Kidney glomerular epithelial cell (primary cell): ENCODE data around the gene IL1R2.
A peak's percentile ranks its signal among the peaks of the same experiment; 100 is the strongest.

ENCODE experiments used
- DNase-seq: peaks from one replicate; lab custom pipeline; 2025; lab: John Stamatoyannopoulos, UW

Gene IL1R2

DNA sequence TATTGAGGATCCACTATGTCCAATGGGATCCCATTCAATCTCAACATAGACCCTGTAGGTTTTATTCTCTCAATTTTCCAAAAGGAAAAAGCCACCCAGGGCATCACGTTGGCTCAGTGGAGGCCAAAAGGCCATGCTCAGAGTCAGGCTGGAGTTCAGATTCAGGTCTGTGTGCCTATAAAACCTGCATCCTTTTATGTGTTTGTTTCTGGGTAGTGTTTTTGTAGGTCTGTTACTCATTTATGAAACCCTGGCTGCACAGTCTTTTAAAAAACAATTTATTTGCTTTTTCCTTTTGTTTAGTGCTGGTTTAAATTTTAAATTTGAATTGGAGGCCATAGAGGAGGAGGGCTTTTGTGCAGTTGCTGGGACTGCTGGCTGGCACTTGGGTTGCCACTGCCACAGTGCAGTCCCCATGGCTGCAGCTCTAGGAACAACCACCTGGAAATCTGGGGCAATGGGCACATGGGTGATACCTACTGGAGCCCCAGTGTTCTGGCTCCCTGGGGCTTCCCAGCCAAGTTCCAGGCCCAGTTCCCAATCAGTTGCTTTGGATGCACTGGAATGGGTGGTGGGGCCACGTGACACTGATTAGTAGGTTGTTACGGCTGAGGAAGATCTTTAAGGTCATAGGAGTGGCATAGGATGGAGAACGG is 31.3 kb downstream of the IL1R2 start:
- no peak for DNase-seq

DNA sequence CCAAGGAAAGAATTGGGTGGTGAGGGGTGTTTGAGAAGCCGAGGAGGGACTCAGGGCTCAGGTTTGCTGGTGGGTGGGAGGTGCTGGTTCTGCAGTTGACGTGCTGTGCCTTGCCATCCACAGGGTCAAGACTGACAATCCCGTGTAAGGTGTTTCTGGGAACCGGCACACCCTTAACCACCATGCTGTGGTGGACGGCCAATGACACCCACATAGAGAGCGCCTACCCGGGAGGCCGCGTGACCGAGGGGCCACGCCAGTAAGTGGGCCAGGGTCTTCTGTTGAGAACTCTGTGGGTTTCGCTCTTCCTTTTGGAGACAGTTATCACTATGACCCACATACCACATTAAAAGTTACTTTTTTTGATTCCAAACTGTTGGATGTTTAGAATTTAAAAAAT is 32.6 kb downstream of the IL1R2 start:
- no peak for DNase-seq

DNA sequence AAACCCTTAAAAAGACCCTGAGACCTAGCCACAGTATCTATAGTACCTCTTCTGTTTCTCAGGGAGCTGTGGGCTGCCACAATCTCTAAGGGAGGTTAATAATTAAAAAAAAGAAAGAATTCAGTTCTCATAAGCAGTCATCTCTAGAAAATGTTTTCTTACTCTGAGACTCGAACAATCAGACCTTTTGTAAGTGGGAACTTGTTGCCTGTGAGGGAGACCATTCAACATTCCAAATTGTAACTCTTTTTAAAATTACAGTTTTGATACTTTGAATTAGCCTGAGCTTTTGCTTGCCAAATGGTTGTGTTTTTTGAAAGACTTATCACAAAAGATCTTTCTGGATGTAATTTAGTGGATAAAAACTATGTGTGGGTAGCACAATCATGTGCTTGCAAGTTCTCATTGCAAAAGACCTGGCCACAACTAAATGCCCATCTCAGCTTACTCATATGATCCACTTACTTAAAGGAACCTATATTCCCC is 33.3 kb downstream of the IL1R2 start:
- DNase-seq, result peak; percentile 90

DNA sequence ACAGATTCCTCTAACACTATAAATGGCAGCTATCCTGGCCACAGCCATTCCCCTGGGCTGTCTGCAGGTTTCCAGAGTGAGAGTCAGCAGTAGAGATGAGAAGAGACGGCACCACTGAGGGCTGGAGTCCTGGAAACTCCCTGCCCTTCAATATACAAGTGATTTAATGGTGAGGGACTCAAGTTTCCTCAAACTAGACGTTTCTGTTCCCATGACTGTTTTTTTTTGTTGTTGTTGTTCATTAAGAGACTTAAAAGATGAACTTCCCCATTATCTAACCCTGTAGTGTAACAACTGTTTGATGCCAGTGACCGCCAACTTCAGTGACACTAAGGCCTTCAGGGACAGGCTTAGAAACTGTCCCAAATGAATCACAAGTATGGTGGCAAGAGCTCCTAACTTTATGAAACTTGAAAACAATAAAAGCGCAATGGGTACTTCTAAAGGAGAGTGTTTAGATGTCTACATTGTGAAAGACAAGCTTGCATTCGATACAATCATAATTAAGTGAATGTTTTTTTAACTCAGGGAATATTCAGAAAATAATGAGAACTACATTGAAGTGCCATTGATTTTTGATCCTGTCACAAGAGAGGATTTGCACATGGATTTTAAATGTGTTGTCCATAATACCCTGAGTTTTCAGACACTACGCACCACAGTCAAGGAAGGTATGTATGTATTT is 34.0 kb downstream of the IL1R2 start:
- DNase-seq, result no peak

DNA sequence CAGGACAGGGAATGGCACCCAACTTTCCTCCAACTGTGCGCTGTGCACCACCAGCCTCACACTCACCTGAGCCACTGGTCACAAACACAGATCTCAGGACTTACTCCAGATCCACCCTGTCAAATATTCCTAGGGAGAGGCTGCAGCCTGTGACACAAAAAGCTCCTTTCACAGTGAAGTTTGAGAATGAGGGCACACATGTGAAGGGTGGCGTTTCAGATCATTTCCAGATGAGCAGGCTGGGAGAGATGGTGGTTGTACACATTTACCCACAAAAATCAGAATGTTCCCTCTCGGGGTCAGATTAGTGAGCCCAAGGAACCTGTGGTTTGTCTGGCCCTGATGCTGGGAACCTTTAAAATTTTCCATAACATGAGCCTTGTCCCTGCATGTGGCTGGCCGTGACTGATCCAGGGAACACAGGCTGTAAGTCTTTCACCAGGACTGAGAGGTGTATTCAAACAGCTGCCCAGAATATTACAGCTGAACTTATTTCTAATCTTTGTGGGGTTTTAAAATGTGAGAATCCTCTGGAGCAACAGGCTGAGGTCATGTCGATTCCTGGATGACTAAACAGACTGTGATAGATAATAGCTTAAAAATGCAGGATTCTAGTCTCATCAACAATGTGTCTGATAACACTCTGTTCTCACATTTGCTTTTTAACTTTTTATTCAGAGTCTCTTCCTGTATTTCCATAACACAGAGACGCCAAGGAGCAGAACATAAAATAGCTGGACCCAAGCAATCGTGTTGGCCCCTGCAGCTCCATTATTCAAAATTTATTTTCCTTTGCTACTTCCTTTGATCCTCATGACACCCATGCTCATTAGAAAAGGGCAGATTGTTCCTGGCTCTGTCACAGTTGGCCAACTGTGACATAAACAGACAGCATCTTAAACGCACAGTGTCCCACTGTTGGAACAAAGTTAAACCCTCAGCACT is 35.5 kb downstream of the IL1R2 start:
- peak; percentile 94 for DNase-seq

DNA sequence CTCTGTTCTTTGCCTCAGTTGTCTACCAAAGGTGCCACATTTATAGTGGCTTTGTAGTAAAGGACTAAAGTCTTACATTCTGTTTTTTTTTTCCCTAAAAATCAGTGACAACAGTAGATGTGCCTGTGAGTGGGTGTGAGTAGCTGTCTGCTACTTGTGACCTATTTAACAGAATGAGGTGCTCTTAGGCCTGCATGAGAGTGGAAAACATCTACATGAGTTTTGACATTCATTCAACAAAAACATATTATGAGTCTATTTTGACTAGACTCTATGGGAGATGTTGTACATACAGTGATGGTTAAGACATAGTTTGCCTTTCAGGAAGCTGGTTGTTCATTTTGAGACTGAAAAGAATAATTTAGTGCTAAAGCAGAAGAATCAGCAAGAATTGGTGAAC is 36.7 kb downstream of the IL1R2 start:
- DNase-seq, result no peak

DNA sequence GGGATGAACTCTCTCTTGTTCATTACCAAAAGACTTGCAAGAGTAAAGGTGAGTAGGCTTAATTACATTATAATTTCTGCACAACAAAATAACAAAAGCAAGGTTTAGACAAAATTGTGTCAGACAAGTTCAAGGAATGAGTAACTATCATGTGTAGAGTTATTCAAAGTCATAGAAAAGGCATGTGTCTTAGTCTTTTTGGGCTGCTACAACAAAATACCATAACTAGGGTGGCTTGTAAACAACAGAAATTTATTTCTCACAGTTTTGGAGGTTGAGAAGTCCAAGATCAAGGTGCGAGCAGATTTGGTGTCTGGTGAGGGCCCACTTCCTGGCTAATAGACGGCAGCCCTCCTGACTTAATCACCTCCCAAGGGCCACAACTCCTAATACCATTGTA is 37.6 kb downstream of the IL1R2 start:
- DNase-seq, result no peak

DNA sequence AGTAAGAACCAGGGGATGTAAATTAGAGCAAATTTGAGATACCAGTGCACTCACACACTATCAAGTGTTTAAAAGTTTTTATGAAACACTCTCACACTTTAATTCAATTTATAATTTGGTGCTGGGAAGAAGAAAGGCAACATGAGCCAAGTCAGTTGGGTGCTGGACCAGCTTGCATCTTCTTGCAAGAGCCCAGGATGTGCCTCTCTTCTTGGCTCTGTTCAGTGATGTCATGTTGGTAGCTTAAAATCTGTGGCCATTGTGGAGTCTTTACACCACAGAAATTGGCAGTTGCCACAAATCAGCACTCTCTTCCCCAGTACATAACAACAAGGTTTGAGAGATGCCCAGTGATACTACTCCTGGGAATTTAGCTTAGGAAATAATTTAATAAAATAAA is 38.2 kb downstream of the IL1R2 start:
- DNase-seq, result no peak

DNA sequence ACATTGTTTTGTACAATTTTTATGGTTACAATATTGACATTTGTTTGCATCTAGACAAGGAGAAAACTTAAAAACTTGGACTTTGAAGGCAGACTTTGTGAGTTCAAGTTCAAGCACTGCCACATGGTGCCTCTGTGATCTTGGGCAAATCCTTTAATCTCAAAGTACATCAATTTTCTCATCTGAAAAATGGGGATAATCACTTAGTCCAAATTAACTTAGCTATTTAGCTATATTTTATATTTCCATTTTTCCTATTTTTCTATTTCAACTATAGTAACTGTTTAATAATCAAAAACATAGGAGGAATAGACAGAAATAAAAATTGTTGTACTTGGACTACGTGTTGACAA is 38.7 kb downstream of the IL1R2 start:
- DNase-seq, result no peak

DNA sequence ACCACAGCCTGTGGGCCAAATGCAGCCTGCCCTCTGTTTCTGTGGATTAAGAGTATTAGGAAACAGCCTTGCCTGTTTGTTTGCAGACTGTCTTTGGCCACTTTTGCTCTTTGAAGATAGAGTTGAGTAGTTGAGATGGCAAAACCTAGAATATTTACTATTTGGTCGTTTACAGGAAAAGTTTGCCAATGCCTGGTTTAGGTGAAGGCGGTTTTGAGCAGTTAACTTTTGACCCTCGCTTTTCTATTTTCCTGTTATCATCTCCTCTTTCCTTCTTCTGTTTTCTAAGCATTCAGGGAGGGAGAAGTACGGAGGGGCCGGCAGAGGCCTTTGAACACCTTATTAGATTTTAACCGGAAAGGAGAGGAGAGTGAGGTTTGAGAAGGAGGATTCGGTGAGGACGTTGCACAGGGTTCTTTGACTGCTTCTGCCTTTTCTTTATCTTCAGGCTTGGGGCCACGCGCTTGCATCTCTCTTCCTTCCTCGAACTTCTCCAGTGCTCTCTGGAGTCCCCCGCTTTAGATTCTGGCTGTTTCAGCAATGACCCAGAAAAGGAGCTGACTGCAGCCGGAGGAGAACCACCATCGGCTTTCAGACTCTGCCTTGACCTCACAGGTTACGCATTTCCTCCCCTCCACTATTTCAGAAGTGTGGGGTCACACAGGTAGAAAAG is 39.2 kb downstream of the IL1R2 start:
- DNase-seq, result no peak

DNA sequence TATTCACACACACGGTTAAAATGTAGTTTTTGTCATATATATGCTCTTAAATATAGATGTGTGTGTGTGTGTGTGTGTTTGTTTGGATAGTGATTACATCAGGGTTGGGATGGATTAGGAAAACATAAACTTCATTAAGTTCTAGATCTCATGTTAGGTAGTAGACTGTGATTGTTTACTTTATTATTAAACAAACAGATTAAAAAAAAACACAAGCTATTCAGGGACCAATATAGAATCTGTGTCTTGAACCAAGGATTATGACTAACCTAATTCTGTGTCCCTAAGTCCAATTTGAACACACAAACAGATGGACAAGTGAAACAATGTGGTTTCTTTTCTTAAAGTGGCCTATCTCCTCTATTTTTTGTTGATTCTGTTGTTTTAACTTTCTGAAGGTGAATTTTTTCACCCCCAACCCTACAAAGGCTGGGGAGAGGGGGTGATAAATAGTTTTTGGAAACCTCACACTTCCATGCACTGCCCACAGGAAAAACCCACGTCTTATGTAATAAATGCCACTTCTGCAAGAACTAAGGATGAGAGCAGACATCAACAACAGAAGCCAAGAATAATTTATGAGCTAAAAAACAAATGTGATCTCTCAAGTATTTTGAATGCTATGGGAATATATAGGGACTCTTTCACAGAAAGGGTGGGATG is 40.7 kb downstream of the IL1R2 start:
- DNase-seq, result no peak

DNA sequence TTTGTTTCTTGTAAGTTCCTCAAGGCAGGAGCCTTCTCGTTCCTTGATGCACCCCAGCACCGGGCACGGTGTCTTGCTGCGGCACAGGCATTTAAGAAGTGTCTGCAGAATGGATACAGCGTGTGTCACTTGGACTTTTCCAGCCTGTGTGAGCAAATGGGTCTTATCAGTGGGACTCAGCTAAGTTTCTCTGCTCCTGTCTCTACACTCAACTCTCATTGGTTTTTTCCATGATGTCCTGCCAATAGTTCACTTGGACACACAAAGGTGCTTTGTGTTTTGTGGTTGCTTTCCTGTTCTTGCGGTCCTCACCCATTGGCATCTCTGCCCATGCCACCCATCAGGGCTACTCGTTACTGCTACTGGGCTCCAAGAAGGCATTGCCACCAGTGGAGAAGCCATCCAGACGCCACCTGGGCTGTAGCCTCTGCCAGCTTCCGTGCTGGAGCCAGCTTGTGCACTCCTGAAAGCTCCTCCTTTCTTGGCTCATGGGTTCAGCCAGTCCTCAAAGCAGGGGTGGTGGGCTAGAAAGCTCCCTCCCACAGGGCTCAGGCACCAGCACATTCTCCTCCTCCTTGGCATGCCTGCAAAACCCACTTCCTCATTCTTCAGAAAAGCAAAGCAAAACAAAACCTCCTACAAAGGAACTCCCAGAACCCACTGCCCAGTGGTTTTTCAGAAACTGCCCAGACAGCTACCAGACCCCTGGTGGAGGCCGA is 41.4 kb downstream of the IL1R2 start:
- DNase-seq, result peak; percentile 97

DNA sequence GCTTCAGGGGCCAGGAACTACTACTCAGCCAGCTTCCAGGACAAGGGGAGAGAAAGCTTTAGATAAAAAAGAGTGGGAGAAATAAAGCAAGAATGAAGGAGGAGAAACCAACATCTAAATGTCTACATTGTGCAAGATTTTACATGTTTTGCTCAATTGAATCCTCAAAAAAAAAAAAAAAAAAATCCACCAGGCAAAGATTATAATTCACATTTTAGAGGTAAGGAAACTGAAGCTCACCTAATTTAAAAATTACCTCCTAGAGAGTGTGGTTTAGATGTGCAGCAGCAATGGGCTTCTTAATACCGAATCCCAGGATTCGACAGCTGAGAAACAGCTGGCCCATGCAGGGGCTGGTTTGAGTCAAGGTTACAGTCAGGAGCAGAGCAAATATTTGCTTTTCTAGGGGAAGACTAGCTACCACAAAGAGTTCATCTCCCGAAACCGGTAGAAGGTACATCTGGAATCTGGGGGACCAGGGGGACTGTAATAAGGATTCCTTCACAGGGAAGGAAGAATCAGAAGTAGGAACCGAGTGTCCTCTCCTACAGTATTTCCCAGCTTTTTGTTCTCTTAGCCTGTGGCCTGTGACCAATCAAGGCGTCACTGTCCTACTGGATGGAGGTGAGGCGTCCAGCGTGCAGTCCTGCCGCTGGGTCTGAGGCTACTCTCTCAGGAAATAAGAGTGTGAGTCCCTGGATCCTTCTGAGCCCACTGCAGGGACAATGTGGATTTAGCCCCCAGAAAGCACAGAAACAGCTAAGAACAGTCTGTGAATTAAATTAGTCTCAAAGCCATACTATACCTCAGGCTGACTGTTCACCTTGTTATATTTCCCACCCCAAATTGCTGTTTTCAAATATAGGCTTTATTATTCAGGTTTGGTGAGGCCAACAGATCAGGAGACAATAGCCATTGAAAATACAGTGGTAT is 42.3 kb downstream of the IL1R2 start:
- no peak for DNase-seq

DNA sequence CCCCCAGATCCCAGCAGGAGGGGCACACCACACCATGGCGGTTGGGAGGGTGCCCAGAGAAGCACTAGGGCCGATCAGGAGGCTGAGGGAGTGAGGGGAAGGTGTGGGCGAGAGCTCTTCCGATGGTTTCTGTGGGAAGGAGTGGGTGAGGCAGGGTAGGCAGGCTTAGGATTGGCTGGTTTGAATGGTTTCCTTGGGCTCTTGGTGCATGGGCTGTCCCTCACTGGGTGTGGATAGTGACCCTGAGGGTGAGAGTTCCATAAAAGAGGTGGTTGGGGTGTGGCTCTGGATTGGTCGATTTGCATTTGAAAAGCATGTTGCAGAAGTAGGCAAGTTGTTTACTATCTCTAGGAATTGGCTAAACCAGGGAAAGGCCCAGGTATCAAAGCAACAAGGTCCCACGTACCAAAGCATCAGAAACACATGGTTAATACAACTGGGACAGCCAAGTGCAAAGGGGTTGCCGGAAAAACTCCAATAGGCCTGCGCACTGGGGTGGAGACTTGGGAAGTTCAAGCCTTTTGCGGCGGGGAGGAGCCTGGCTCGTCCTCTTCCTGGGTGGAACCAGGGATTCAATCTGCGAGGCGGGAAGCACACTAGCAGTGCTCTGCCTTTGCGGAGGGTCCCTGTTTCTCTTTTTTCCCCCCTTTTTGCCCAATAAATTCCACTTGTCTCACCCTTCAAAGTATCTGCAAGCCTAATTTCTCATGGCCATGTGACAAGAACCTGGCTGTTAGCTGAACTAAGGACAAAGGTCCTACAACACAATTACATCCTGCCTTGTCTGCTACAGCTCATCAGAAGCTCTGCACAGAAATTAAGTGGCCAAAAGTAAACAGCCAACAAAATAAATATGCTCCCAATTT is 43.2 kb downstream of the IL1R2 start:
- DNase-seq, result no peak

DNA sequence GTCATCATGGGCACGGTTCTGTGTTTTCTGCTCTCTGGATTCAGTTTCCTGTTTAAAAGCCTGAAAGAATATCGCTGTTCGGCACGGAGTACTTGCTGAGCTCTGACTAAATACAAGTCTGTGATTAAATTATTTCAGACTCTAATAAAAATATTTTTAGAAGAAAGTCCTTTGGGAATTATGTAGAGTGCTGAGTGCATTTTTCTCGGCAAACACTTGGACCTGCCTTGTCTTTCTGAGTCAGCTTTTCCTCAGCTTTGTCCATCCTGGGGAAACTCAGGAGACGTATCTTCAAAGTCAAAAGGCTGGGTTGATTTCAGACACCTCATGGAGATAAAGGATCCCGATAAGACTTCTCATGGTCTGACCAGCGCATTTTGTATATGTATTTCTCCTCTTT is 45.9 kb downstream of the IL1R2 start:
- no peak for DNase-seq

DNA sequence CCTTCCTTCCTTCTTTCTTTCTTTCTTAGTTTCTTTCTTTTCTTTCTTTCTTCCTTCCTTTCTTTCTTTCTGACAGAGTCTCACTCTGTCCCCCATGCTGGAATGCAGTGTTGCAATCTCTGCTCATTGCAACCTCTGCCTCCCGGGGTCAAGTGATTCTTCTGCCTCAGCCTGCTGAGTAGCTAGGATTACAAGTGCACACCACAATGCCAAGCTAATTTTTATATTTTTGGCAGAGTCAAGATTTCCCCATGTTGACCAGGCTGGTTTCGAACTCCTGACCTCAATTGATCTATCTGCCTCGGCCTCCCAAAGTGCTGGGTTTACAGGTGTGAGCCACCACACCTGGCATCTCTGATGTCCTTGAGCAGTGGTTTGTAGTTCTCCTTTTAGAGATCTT is 48.5 kb downstream of the IL1R2 start:
- no peak for DNase-seq

DNA sequence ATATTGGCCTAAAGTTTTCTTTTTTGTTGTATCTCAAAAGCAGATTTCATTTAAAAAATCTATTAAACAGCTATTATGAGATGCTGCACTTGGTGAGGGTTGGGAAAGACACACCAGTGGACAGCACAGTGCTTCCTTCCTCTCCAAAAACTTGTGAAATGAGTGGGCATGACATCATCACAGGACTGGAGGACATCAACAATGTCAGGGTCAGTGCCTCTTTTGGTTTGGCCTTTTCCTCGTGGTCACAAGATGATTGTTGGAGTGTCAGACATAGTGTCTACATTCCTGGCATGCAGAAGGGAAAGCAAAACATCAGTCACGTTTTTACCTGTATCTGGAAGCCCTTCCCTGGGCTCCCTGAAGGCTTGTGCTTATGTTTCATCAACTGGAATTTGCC is 49.6 kb downstream of the IL1R2 start:
- DNase-seq, result peak; percentile 28

DNA sequence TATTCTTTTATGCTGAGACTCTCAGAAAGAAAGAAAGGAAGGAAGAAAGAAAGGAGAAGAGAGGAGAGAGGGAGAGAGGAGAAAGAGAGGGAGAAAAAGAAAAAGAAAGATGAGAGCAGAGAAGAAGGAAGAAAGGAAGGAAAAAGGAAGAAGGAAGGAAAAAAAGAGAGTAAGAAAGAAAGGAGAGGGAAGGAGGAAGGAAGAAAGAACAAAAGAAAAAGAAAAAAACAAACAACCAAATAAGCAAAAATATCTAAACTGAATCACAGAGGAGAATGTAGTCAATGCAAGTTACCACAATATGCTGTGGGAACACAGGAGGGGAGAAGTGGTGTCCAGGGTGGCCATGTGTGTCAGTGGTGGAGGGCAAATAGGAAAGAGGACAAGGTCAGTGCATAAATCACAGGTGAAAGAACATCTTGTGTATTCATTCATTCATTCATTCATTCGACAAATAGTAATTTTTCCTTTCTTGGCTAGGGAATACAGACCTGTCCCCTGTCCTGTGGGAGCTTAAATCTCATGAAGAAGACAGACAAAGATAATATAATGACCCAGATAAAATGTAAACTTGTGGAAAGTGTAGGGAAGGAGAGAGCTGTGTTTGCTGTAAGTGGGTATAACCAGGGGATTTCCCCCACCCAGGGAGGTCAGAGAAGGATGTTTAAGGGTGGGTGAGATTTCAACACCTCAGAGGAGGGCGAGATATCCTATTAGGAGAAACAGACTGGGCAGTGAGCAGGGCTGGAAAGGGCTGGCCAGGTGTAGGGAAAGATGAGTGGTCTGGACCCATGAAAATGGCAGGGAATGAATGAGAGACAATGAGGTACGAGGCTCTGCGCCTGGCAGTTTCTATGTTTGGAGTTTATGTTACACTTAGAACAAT is 50.7 kb downstream of the IL1R2 start:
- DNase-seq, result no peak
